Stimulated activated CD4-positive, alpha-beta T cell treated with anti-CD3 and anti-CD28 coated beads, TNF-alpha, amount 100 ng/mL, for 24 hours (primary cell): ENCODE data around the gene IGF1R.

Source experiments
- DNase-seq, 3 experiments: peaks; one replicate each; pipeline ENCODE4 v3.0.0-alpha.2; 2020; ENCODE audit warnings: low read depth in 3 of 3

Gene IGF1R

GRCh38 chr15:98775498-98776230, 127.3 kb downstream of the IGF1R start:
- no peak for DNase-seq

- DNase-seq, result peak in 1 of 3 experiments; percentile 14
Measured at GRCh38 chr15:98776607-98777281, 128.4 kb downstream of the IGF1R start.

GRCh38 chr15:98777426-98777825, 129.1 kb downstream of the IGF1R start:
- no peak for DNase-seq

- no peak for DNase-seq
Measured at GRCh38 chr15:98778263-98778959, 130.1 kb downstream of the IGF1R start.

GRCh38 chr15:98778960-98779359, 130.6 kb downstream of the IGF1R start:
- DNase-seq, result no peak

- peak; percentile 49 to 75 (median 56) for DNase-seq
Measured at GRCh38 chr15:98779463-98780071, 131.2 kb downstream of the IGF1R start.

- DNase-seq, result no peak
Measured at GRCh38 chr15:98781838-98782237, 133.5 kb downstream of the IGF1R start.

- DNase-seq, result no peak
Measured at GRCh38 chr15:98782801-98783200, 134.5 kb downstream of the IGF1R start.

GRCh38 chr15:98785431-98785806, 137.1 kb downstream of the IGF1R start:
- DNase-seq, result no peak

- no peak for DNase-seq
Measured at GRCh38 chr15:98785807-98786621, 137.7 kb downstream of the IGF1R start.

GRCh38 chr15:98786717-98787116, 138.4 kb downstream of the IGF1R start:
- DNase-seq, result no peak

GRCh38 chr15:98787194-98787593, 138.9 kb downstream of the IGF1R start:
- DNase-seq, result no peak

GRCh38 chr15:98787936-98788757, 139.8 kb downstream of the IGF1R start:
- DNase-seq, result no peak

- no peak for DNase-seq
Measured at GRCh38 chr15:98789020-98789419, 140.7 kb downstream of the IGF1R start.

- DNase-seq, result no peak
Measured at GRCh38 chr15:98790270-98790669, 141.9 kb downstream of the IGF1R start.

- DNase-seq, result no peak
Measured at GRCh38 chr15:98791046-98791701, 142.8 kb downstream of the IGF1R start.

- DNase-seq, result no peak
Measured at GRCh38 chr15:98792117-98792516, 143.8 kb downstream of the IGF1R start.

- no peak for DNase-seq
Measured at GRCh38 chr15:98794211-98794610, 145.9 kb downstream of the IGF1R start.

GRCh38 chr15:98794748-98795147, 146.4 kb downstream of the IGF1R start:
- no peak for DNase-seq

- no peak for DNase-seq
Measured at GRCh38 chr15:98795980-98796379, 147.6 kb downstream of the IGF1R start.
